A549 (cell line): Measurements from ENCODE around the gene FAM120B. TPM values are rescaled to one million over a fixed set of nuclear protein-coding genes. Genes with fewer than 3 reads are reported as not detected.

Experiments used
- ATAC-seq, 2 experiments: fragments of 200-7000 bp in 1 of 2; fragments of >200 bp in 1 of 2; cut with Nextera tagmentation in 1 of 2; cut with Tn5 transposase in 1 of 2; 3 replicates each; pipeline versions ENCODE4 v1.8.0 to v1.9.1; 2018 to 2020; ENCODE audit warnings: mild to moderate bottlenecking in 1 of 2, moderate library complexity in 1 of 2
- CTCF ChIA-PET: fragments of 300-600 bp; sonication (Branson Sonifier 250); formaldehyde crosslinking; extraction: SDS; loops from one replicate; lab custom pipeline; 2021; ENCODE audit warnings: antibody characterized with exemption, inconsistent platforms; lab: Yijun Ruan, JAX
- POLR2A ChIA-PET: fragments of 350-600 bp; formaldehyde crosslinking; extraction: SDS; loops from one replicate; lab custom pipeline; 2021; ENCODE audit warnings: antibody characterized with exemption, inconsistent platforms; lab: Yijun Ruan, JAX
- DNase-seq, 2 experiments: peaks; one replicate each; pipeline versions ENCODE4 v3.0.0 to v3.0.0-alpha.2; 2011 to 2016; ENCODE audit warnings: low read depth in 1 of 2, low spot score in 1 of 2
- FAIRE-seq: peaks from 2 replicates; lab custom pipeline; 2011; peaks lifted over from hg19 to GRCh38; lab: Jason Lieb, UNC
- H3K27ac ChIP-seq, 2 experiments: fragments of >200 bp; sonication (Bioruptor Twin); formaldehyde crosslinking; 3 replicates each; pipeline ENCODE4 v1.5.1; 2016 to 2017
- H3K4me1 ChIP-seq: fragments of >200 bp; sonication (Bioruptor Twin); formaldehyde crosslinking; 3 replicates; pipeline ENCODE4 v1.6.1; 2016
- H3K4me2 ChIP-seq: fragments of >200 bp; sonication (Bioruptor Twin); formaldehyde crosslinking; 3 replicates; pipeline ENCODE4 v1.6.1; 2016
- H3K4me3 ChIP-seq: fragments of >200 bp; sonication (Bioruptor Twin); formaldehyde crosslinking; 3 replicates; pipeline ENCODE4 v1.5.1; 2016
- H3K9me3 ChIP-seq: fragments of >200 bp; sonication (Bioruptor Twin); formaldehyde crosslinking; 3 replicates; pipeline ENCODE4 v1.6.1; 2016
- BHLHE40 ChIP-seq: IDR thresholded peaks from 2 replicates; pipeline ENCODE4 v1.6.1; 2012; ENCODE audit warnings: low read depth, low read length, inconsistent platforms
- EHMT2 ChIP-seq: fragments of 200-600 bp; sonication (generic); IDR thresholded peaks from 2 replicates; pipeline ENCODE4 v1.6.1; 2016; ENCODE audit warnings: antibody characterized with exemption, low read depth, mild to moderate bottlenecking, moderate library complexity
- GATA3 ChIP-seq: IDR thresholded peaks from 2 replicates; pipeline ENCODE4 v1.6.1; 2012; ENCODE audit warnings: borderline replicate concordance
- HOXA7 ChIP-seq: fragments of 250-450 bp; sonication (Bioruptor Pico); IDR thresholded peaks from 2 replicates; pipeline ENCODE4 v1.5.0; 2020; ENCODE audit warnings: mild to moderate bottlenecking, moderate library complexity
- KDM1A ChIP-seq: fragments of 200-600 bp; sonication (generic); IDR thresholded peaks from 2 replicates; pipeline ENCODE4 v1.6.1; 2016; ENCODE audit warnings: low read depth, mild to moderate bottlenecking
- MYC ChIP-seq: IDR thresholded peaks from 2 replicates; pipeline ENCODE4 v1.6.1; 2012; ENCODE audit warnings: mild to moderate bottlenecking, inconsistent platforms, low read length, improper control_type of control experiment, borderline replicate concordance
- NFE2L2 ChIP-seq: fragments of 150-350 bp; conservative IDR thresholded peaks from 2 replicates; pipeline ENCODE4 v1.6.1; 2014; ENCODE audit warnings: low read length
- RAD21 ChIP-seq, 2 experiments: fragments of >200 bp in 1 of 2; sonication (Bioruptor Twin) in 1 of 2; formaldehyde crosslinking in 1 of 2; IDR thresholded peaks in 1 of 2; conservative IDR thresholded peaks in 1 of 2; 2 replicates in 1 of 2; 3 replicates in 1 of 2; pipeline ENCODE4 v1.6.1; 2012 to 2018; ENCODE audit warnings: inconsistent platforms in 1 of 2
- RARB ChIP-seq: fragments of 250-450 bp; sonication (Bioruptor Pico); IDR thresholded peaks from 2 replicates; pipeline ENCODE4 v1.8.0; 2021; ENCODE audit warnings: mild to moderate bottlenecking, moderate library complexity
- RCOR1 ChIP-seq: fragments of 150-350 bp; IDR thresholded peaks from 2 replicates; pipeline ENCODE4 v1.6.1; 2014; ENCODE audit warnings: antibody characterized with exemption, low read length, low read depth
- RNF2 ChIP-seq: fragments of 200-600 bp; sonication (generic); IDR thresholded peaks from 2 replicates; pipeline ENCODE4 v1.6.1; 2016; ENCODE audit warnings: low read depth, mild to moderate bottlenecking, antibody characterized with exemption, moderate library complexity, borderline replicate concordance
- SMC3 ChIP-seq: fragments of >200 bp; sonication (Bioruptor Twin); formaldehyde crosslinking; IDR thresholded peaks from 3 replicates; pipeline ENCODE4 v1.6.1; 2018; ENCODE audit warnings: inconsistent platforms
- TFCP2L1 ChIP-seq: fragments of 250-450 bp; sonication (Bioruptor Pico); IDR thresholded peaks from 2 replicates; pipeline ENCODE4 v1.5.0; 2021; ENCODE audit warnings: mild to moderate bottlenecking
- WGBS: methylation state at CpG from one replicate; pipeline ENCODE4 v1.1.6; 2017; ENCODE audit errors: missing lambda C conversion rate; 5-methylcytosine and 5-hydroxymethylcytosine counted together
- polyA plus RNA-seq, 4 experiments: library from polyadenylated mRNA; depleted of rRNA in 3 of 4; stranded (reverse); fragments of >200 nt; fragmentation: RNase III in 1 of 4; extraction: RNeasy Plus Mini Kit Qiagen cat#74134 plus additional on column Dnase treatment in 1 of 4; gene quantifications; 2 replicates in 3 of 4; 3 replicates in 1 of 4; pipeline ENCODE4 v1.2.3, GENCODE V29; 2011 to 2017
- TF ChIP-seq, protein P1 (sequence below): fragments of >200 bp; sonication (Bioruptor Twin); formaldehyde crosslinking; IDR thresholded peaks from 2 replicates; pipeline ENCODE4 v1.6.1; 2016
- TF ChIP-seq, protein P2 (sequence below): IDR thresholded peaks from 2 replicates; pipeline ENCODE4 v1.6.1; 2012; ENCODE audit warnings: low read depth, borderline replicate concordance
- TF ChIP-seq, protein P3 (sequence below): fragments of 250-450 bp; sonication (Bioruptor Pico); IDR thresholded peaks from 2 replicates; pipeline ENCODE4 v1.5.0; 2020; ENCODE audit warnings: low read depth, mild to moderate bottlenecking, moderate library complexity

The FAM120B gene
- polyA plus RNA-seq, 2 of the 4 experiments (the other 2 are of a cell fraction) = 7.0 to 7.7 TPM

DNA sequence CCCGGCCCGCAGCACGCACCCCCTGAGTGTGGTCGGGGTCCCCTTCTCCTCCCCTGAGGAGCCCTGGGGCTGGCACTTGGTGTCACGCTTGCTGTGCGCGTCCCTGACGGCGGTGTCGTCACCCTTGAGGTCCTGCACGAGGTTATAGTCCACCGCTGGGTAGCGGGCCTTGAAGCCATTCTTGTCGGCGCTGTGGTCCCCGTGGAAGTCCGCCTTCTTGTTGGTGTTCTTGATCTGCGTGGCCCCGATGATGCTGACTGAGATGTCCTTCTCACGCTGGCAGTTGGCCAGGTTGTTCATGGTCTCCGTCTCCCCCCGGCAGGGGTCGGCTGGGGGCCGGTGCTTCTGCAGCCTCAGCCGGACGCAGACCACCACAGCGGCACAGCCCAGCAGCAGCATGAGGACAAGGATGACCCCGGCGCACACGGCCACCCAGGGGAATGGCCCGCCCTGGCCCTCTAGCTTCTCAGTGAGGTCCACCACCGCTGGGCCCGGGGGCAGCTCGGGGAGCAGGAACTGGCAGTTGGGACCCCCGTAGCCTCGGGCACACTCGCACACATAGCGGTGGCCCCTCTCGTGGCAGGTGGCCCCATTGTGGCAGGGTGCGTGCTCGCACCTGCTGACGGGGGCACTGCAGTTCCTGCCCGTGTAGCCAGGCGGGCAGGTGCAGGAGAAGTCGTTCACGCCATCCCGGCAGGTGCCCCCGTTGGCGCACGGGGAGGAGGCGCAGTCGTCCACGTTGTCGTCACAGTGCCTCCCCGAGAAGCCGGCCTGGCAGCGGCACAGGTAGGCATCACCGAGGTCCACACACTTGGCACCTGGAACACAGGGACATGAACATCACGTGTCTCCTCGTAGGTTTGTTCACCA lies 23.1 kb upstream of the FAM120B start:
- no peaks in the 10 kb centered on the region for H3K9me3 ChIP-seq
- H3K4me3 ChIP-seq = no peak overlapping the region
- H3K4me2 ChIP-seq = no peak overlapping the region
- DNase-seq (no peak), FAIRE-seq (no peak), ATAC-seq (no peak)
- 81% methylated on average over 32 of the region's 60 CpGs for WGBS
- ChIA-PET POLR2A (no interaction called here), CTCF (no interaction called here)
- TF ChIP-seq, protein P1, sequence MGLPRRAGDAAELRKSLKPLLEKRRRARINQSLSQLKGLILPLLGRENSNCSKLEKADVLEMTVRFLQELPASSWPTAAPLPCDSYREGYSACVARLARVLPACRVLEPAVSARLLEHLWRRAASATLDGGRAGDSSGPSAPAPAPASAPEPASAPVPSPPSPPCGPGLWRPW = no peak
- no peak for TF ChIP-seq BHLHE40
- H3K27ac ChIP-seq = no peak overlapping the region
- H3K4me1 ChIP-seq = 0 out of 3 replicates have a peak, but pooled peaks cover 4% of the 10 kb centered on the region

DNA sequence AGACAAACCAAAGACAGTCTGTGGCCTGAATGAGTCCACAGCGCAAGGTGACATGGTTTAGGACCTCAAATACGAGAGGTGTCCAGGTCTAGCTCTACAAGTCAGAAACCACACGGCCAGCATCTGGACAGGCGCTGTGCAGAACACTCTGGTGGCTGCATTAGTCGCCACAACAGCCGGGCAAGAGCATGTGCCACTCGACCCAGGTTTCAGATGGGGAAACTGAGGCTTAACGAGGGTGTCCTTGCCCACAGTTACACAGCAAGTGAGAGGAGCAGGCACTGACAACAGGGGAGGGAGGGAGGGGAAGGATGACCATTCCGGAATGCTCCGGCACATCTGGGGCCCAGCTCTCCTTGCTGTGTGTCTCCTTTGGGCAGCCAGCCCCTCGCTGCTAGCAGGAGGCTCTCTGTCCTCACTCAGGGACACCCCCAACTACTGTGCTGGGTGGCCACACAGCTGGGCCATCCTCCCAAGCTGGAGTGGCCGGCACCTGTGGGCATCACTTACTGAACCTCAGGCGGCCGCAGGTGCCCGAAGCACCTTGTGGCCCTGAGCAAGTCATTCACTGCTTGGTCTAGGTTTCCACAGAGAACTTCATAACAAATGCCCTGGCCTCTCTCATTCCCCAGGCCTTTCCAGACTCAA lies 22.3 kb upstream of the FAM120B start:
- 59% methylated on average over 8 of the region's 15 CpGs for WGBS
- DNase-seq (no peak), ATAC-seq (no peak), FAIRE-seq (no peak)
- TF ChIP-seq NFE2L2 = no peak
- no peaks in the 10 kb centered on the region for H3K9me3 ChIP-seq
- peaks cover 4% of the 10 kb centered on the region; the same call in 1 of the 3 replicates for H3K4me1 ChIP-seq
- CTCF ChIA-PET = interaction anchor here (1.1 kb wide), 1 partner anchor 453 kb away, joined by 3 read pairs; no protein-coding TSS in a partner anchor
- no peak overlapping the region for H3K27ac ChIP-seq
- POLR2A ChIA-PET = no interaction called here
- no peak overlapping the region for H3K4me2 ChIP-seq
- no peak overlapping the region for H3K4me3 ChIP-seq

DNA sequence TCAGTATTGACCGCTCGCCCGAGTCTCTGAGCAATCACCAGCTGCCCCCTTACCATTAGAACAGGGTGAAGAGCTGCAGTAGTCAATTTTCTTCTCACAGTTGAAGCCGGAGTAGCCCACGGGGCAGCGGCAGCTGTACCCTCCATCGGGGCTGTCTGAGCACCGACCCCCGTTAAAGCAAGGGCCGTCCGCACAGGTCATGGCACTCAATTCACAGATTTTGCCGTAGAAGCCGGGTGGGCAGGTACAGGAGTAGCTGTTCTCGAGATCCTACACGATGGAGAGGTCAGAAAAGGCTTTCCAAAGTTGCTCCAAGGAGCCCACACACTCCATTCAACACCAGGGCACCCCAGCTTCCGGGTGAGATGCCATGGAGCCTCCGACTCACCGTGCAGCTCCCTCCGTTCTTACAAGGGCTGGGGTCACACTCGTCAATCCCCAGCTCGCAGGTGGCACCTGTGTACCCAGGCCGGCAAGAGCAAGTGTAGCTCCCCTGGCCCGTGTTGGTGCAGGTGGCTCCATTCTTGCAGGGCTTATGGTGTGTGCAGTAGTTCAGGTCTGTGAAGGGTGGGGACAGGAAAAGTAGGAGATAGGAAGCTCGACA lies 21.6 kb upstream of the FAM120B start:
- WGBS = 53% methylated on average over 6 of the region's 24 CpGs
- Histone ChIP-seq H3K4me2 (no peak overlapping the region), H3K27ac (no peak overlapping the region)
- POLR2A ChIA-PET = no interaction called here
- TF ChIP-seq MYC (no peak), RAD21 (conservative IDR thresholded peaks at IDR 0.05 in 1 of 2, IDR thresholded peaks at IDR 0.05 in 1 of 2) (no peak), EHMT2 (no peak), RCOR1 (no peak), GATA3 (no peak), TFCP2L1 (CRISPR knock-in tag) (no peak), KDM1A (no peak), RARB (CRISPR knock-in tag) (no peak), SMC3 (no peak), HOXA7 (no peak), RNF2 (no peak)
- TF ChIP-seq, protein P2, sequence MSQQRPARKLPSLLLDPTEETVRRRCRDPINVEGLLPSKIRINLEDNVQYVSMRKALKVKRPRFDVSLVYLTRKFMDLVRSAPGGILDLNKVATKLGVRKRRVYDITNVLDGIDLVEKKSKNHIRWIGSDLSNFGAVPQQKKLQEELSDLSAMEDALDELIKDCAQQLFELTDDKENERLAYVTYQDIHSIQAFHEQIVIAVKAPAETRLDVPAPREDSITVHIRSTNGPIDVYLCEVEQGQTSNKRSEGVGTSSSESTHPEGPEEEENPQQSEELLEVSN = no peak
- TF ChIP-seq, protein P3, sequence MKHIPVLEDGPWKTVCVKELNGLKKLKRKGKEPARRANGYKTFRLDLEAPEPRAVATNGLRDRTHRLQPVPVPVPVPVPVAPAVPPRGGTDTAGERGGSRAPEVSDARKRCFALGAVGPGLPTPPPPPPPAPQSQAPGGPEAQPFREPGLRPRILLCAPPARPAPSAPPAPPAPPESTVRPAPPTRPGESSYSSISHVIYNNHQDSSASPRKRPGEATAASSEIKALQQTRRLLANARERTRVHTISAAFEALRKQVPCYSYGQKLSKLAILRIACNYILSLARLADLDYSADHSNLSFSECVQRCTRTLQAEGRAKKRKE (CRISPR knock-in tag) = no peak
- TF ChIP-seq, protein P1 = no peak
- TF ChIP-seq, all 56 proteins: peak for 0
- ATAC-seq (no peak), FAIRE-seq (no peak), DNase-seq (no peak)
- no peaks in the 10 kb centered on the region for H3K9me3 ChIP-seq
- CTCF ChIA-PET = interaction anchor here (1.1 kb wide), 1 partner anchor 453 kb away, joined by 3 read pairs; no protein-coding TSS in a partner anchor
- H3K4me3 ChIP-seq = no peak overlapping the region
- H3K4me1 ChIP-seq = peaks cover 8% of the 10 kb centered on the region; the same call in 1 of the 3 replicates
